HepG2 (cell line): ENCODE data around the gene DTYMK. TPM values are rescaled to one million over a fixed set of nuclear protein-coding genes. Genes with fewer than 3 reads are reported as not detected.

Experiments used
- AKAP8 ChIP-seq: sonication (generic); formaldehyde crosslinking; IDR thresholded peaks from 2 replicates; pipeline ENCODE4 v1.5.1; 2020; ENCODE audit warnings: mild to moderate bottlenecking, missing genetic modification reagents
- BORCS8-MEF2B ChIP-seq: sonication (generic); formaldehyde crosslinking; IDR thresholded peaks from 2 replicates; pipeline ENCODE4 v1.8.0; 2022; ENCODE audit warnings: mild to moderate bottlenecking, missing genetic modification reagents
- CHD4 ChIP-seq: fragments of 200-600 bp; sonication (generic); IDR thresholded peaks from 2 replicates; pipeline ENCODE4 v1.7.0; 2017; ENCODE audit warnings: mild to moderate bottlenecking, low read length, borderline replicate concordance
- FOSL1 ChIP-seq: sonication (generic); formaldehyde crosslinking; IDR thresholded peaks from 2 replicates; pipeline ENCODE4 v1.9.0; 2021; ENCODE audit warnings: missing genetic modification reagents, borderline replicate concordance
- FUBP1 ChIP-seq: sonication (generic); formaldehyde crosslinking; IDR thresholded peaks from 2 replicates; pipeline ENCODE4 v1.5.1; 2020; ENCODE audit warnings: missing genetic modification reagents, mild to moderate bottlenecking, borderline replicate concordance
- JARID2 ChIP-seq: sonication (generic); formaldehyde crosslinking; IDR thresholded peaks from 2 replicates; pipeline ENCODE4 v1.8.1; 2023; ENCODE audit warnings: missing genetic modification reagents, inconsistent platforms; ENCODE audit not compliant: insufficient replicate concordance
- MBNL3 ChIP-seq: fragments of 250-450 bp; sonication (Bioruptor Pico); conservative IDR thresholded peaks from 2 replicates; pipeline ENCODE4 v1.8.0; 2022; ENCODE audit warnings: mild to moderate bottlenecking, inconsistent platforms
- MTF1 ChIP-seq: sonication (generic); formaldehyde crosslinking; IDR thresholded peaks from 2 replicates; pipeline ENCODE4 v1.5.0; 2020; ENCODE audit warnings: missing genetic modification reagents
- PHF8 ChIP-seq: sonication (generic); formaldehyde crosslinking; IDR thresholded peaks from 2 replicates; pipeline ENCODE4 v1.5.0; 2020; ENCODE audit warnings: missing genetic modification reagents
- RAD51 ChIP-seq: fragments of 450-650 bp; IDR thresholded peaks from 2 replicates; pipeline ENCODE4 v1.6.1; 2016; ENCODE audit warnings: borderline replicate concordance
- SALL1 ChIP-seq: sonication (generic); formaldehyde crosslinking; IDR thresholded peaks from 2 replicates; pipeline ENCODE4 v1.8.0; 2022; ENCODE audit warnings: mild to moderate bottlenecking, missing genetic modification reagents
- TCF7 ChIP-seq: sonication (generic); IDR thresholded peaks from 2 replicates; pipeline ENCODE4 v1.6.1; 2016; ENCODE audit warnings: antibody characterized with exemption, low read depth
- ZBTB10 ChIP-seq: sonication (generic); formaldehyde crosslinking; IDR thresholded peaks from 2 replicates; pipeline ENCODE4 v1.4.0; 2020; ENCODE audit warnings: missing genetic modification reagents, borderline replicate concordance
- ZFYVE20 ChIP-seq: sonication (generic); formaldehyde crosslinking; IDR thresholded peaks from 2 replicates; pipeline ENCODE4 v1.8.0; 2023; ENCODE audit warnings: low read depth, mild to moderate bottlenecking, moderate library complexity, missing genetic modification reagents, borderline replicate concordance
- ZNF180 ChIP-seq: sonication (generic); formaldehyde crosslinking; IDR thresholded peaks from 2 replicates; pipeline ENCODE4 v1.4.0; 2020; ENCODE audit warnings: low read depth, missing genetic modification reagents, borderline replicate concordance
- ZNF234 ChIP-seq: sonication (generic); formaldehyde crosslinking; conservative IDR thresholded peaks from 2 replicates; pipeline ENCODE4 v1.5.1; 2020; ENCODE audit warnings: mild to moderate bottlenecking, missing genetic modification reagents
- ZNF253 ChIP-seq: sonication (generic); formaldehyde crosslinking; IDR thresholded peaks from 2 replicates; pipeline ENCODE4 v1.8.0; 2022; ENCODE audit warnings: mild to moderate bottlenecking, missing genetic modification reagents, borderline replicate concordance
- ZNF329 ChIP-seq: sonication (generic); formaldehyde crosslinking; IDR thresholded peaks from 2 replicates; pipeline ENCODE4 v1.9.0; 2021; ENCODE audit warnings: low read depth, mild to moderate bottlenecking, missing genetic modification reagents
- ZNF510 ChIP-seq: sonication (generic); formaldehyde crosslinking; IDR thresholded peaks from 2 replicates; pipeline ENCODE4 v1.4.0; 2020; ENCODE audit warnings: low read depth, mild to moderate bottlenecking, missing genetic modification reagents
- ZNF598 ChIP-seq: sonication (generic); formaldehyde crosslinking; IDR thresholded peaks from 2 replicates; pipeline ENCODE4 v1.5.1; 2020; ENCODE audit warnings: mild to moderate bottlenecking, missing genetic modification reagents, borderline replicate concordance
- ZNF703 ChIP-seq: sonication (generic); formaldehyde crosslinking; IDR thresholded peaks from 2 replicates; pipeline ENCODE4 v1.5.1; 2020; ENCODE audit warnings: missing genetic modification reagents, mild to moderate bottlenecking, moderate library complexity, borderline replicate concordance
- ZNF773 ChIP-seq: sonication (generic); formaldehyde crosslinking; IDR thresholded peaks from 2 replicates; pipeline ENCODE4 v1.4.0; 2020; ENCODE audit warnings: missing genetic modification reagents, borderline replicate concordance
- ZNF780A ChIP-seq: sonication (generic); formaldehyde crosslinking; IDR thresholded peaks from 2 replicates; pipeline ENCODE4 v1.8.0; 2022; ENCODE audit warnings: mild to moderate bottlenecking, missing genetic modification reagents, moderate library complexity
- polyA plus RNA-seq, 8 experiments: library from polyadenylated mRNA; depleted of rRNA in 3 of 8; stranded (reverse) in 7 of 8; unstranded in 1 of 8; fragments of >200 nt; fragmentation: Illumina TruSeq in 4 of 8; extraction: Trizol in 4 of 8; gene quantifications; 2 replicates each; pipeline versions ENCODE4 v1.2.1 to v1.2.3, GENCODE V29; 2011 to 2016; ENCODE audit warnings: low read depth in 4 of 8, missing spikeins in 1 of 8, mixed read lengths in 1 of 8; ENCODE audit not compliant: insufficient read depth in 1 of 8
- total RNA-seq, 5 experiments: library from RNA; depleted of rRNA; stranded (reverse); fragments of >200 nt; fragmentation: Illumina TruSeq; extraction: Trizol; gene quantifications; 2 replicates each; pipeline ENCODE4 v1.2.3, GENCODE V29; 2016; ENCODE audit warnings: low read depth in 1 of 5
- TF ChIP-seq, protein P1 (sequence below): IDR thresholded peaks from 2 replicates; pipeline ENCODE4 v1.6.1; 2012; ENCODE audit warnings: low read depth, low read length, improper control_type of control experiment

The DTYMK gene
- total and polyA plus RNA-seq, 2 of the 13 experiments (the other 11 are each of a cell fraction or from before 2014, with no cell fraction given), result 57.5 to 134 TPM

GRCh38 chr2:241734467-241735208 lies 48.0 kb upstream of the DTYMK start, which contains the start of gene D2HGDH (continued):
- TF ChIP-seq MTF1 (0 out of 2 replicates have a peak, but pooled peaks have one; percentile 52), ZNF773 (CRISPR knock-in tag) (no peak), FOSL1 (CRISPR knock-in tag) (peak; percentile 4; the same call in 1 of the 2 replicates), ZNF703 (no peak; the same call in 1 of the 2 replicates), ZNF780A (CRISPR knock-in tag) (0 out of 2 replicates have a peak, but pooled peaks have one; percentile 3), ZNF234 (0 out of 2 replicates have a peak, but pooled peaks have one; percentile 91), JARID2 (CRISPR knock-in tag) (no peak), ZNF598 (CRISPR knock-in tag) (no peak), TCF7 (no peak), PHF8 (peak; percentile 41), CHD4 (no peak), MBNL3 (CRISPR knock-in tag) (no peak), ZNF329 (CRISPR knock-in tag) (no peak), ZNF180 (CRISPR knock-in tag) (no peak), RAD51 (peak; percentile 82; the same call in 1 of the 2 replicates), ZNF253 (CRISPR knock-in tag) (no peak), FUBP1 (CRISPR knock-in tag) (no peak), ZNF510 (CRISPR knock-in tag) (no peak), ZBTB10 (CRISPR knock-in tag) (0 out of 2 replicates have a peak, but pooled peaks have one; percentile 46), AKAP8 (peak; percentile 45; the same call in 1 of the 2 replicates), BORCS8-MEF2B (CRISPR knock-in tag) (peak; percentile 80), ZFYVE20 (CRISPR knock-in tag) (0 out of 2 replicates have a peak, but pooled peaks have one; percentile 94), SALL1 (CRISPR knock-in tag) (peak; percentile 84; the same call in 1 of the 2 replicates)
- TF ChIP-seq, protein P1, sequence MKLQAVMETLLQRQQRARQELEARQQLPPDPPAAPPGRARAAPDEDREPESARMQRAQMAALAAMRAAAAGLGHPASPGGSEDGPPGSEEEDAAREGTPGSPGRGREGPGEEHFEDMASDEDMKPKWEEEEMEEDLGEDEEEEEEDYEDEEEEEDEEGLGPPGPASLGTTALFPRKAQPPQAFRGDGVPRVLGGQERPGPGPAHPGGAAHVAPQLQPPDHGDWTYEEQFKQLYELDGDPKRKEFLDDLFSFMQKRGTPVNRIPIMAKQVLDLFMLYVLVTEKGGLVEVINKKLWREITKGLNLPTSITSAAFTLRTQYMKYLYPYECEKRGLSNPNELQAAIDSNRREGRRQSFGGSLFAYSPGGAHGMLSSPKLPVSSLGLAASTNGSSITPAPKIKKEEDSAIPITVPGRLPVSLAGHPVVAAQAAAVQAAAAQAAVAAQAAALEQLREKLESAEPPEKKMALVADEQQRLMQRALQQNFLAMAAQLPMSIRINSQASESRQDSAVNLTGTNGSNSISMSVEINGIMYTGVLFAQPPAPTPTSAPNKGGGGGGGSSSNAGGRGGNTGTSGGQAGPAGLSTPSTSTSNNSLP, result no peak
